Trophoblast cell (in vitro differentiated cells and primary cell): ENCODE results near the gene EDAR.

ENCODE experiments used
- DNase-seq, 2 donors: peaks; one replicate each; pipeline ENCODE4 v3.0.0-alpha.2; 2016
- H2AFZ ChIP-seq: 2 replicates; pipeline ENCODE4 v1.6.1; 2013; ENCODE audit warnings: low read length, moderate library complexity, mild to moderate bottlenecking; ENCODE audit not compliant: insufficient read depth, poor library complexity
- H2AK5ac ChIP-seq: 2 replicates; pipeline ENCODE4 v1.6.1; 2013; ENCODE audit warnings: mild to moderate bottlenecking, low read length
- H2BK120ac ChIP-seq: 2 replicates; pipeline ENCODE4 v1.6.1; 2013; ENCODE audit warnings: low read length, mild to moderate bottlenecking, moderate library complexity; ENCODE audit not compliant: insufficient read depth, poor library complexity
- H2BK12ac ChIP-seq: 2 replicates; pipeline ENCODE4 v1.6.1; 2013; ENCODE audit warnings: mild to moderate bottlenecking, low read length, moderate library complexity
- H2BK5ac ChIP-seq: 2 replicates; pipeline ENCODE4 v1.6.1; 2013; ENCODE audit warnings: low read length, low read depth, moderate library complexity, mild to moderate bottlenecking; ENCODE audit not compliant: poor library complexity
- H3K14ac ChIP-seq: 2 replicates; pipeline ENCODE4 v1.6.1; 2013; ENCODE audit warnings: mild to moderate bottlenecking, low read length
- H3K18ac ChIP-seq: 2 replicates; pipeline ENCODE4 v1.6.1; 2013; ENCODE audit warnings: mild to moderate bottlenecking, low read length
- H3K23ac ChIP-seq: 2 replicates; pipeline ENCODE4 v1.6.1; 2013; ENCODE audit warnings: low read length
- H3K27ac ChIP-seq: 2 replicates; pipeline ENCODE4 v1.5.1; 2013; ENCODE audit warnings: low read depth, mild to moderate bottlenecking, inconsistent platforms, low read length, moderate library complexity
- H3K27me3 ChIP-seq: 2 replicates; pipeline ENCODE4 v1.6.1; 2013; ENCODE audit warnings: inconsistent platforms, mild to moderate bottlenecking, low read length, moderate library complexity; ENCODE audit not compliant: insufficient read depth
- H3K36me3 ChIP-seq, 2 experiments: 1 replicate in 1 of 2; 2 replicates in 1 of 2; pipeline ENCODE4 v1.6.1; 2013; ENCODE audit warnings: low read length in 2 of 2, mild to moderate bottlenecking in 2 of 2, moderate library complexity in 1 of 2; ENCODE audit not compliant: insufficient read depth in 2 of 2, control insufficient read depth in 1 of 2
- H3K4ac ChIP-seq: 2 replicates; pipeline ENCODE4 v1.6.1; 2013; ENCODE audit warnings: low read depth, mild to moderate bottlenecking, low read length, moderate library complexity
- H3K4me1 ChIP-seq, 2 experiments: 1 replicate in 1 of 2; 2 replicates in 1 of 2; pipeline ENCODE4 v1.6.1; 2013; ENCODE audit warnings: low read length in 2 of 2, mild to moderate bottlenecking in 2 of 2, moderate library complexity in 1 of 2; ENCODE audit not compliant: insufficient read depth in 2 of 2, control insufficient read depth in 1 of 2
- H3K4me2 ChIP-seq: 2 replicates; pipeline ENCODE4 v1.6.1; 2013; ENCODE audit warnings: inconsistent platforms, mild to moderate bottlenecking, low read length, moderate library complexity
- H3K4me3 ChIP-seq: 2 replicates; pipeline ENCODE4 v1.5.1; 2013; ENCODE audit warnings: mild to moderate bottlenecking, low read depth, low read length, inconsistent platforms
- H3K79me1 ChIP-seq: one replicate; pipeline ENCODE4 v1.6.1; 2013; ENCODE audit warnings: low read length
- H3K79me2 ChIP-seq: 2 replicates; pipeline ENCODE4 v1.6.1; 2013; ENCODE audit warnings: low read length, mild to moderate bottlenecking; ENCODE audit not compliant: control insufficient read depth, insufficient read depth, poor library complexity
- H3K9ac ChIP-seq: 2 replicates; pipeline ENCODE4 v1.6.1; 2013; ENCODE audit warnings: mild to moderate bottlenecking, low read length
- H3K9me3 ChIP-seq: 2 replicates; pipeline ENCODE4 v1.6.1; 2013; ENCODE audit warnings: low read depth, mild to moderate bottlenecking, control low read depth, inconsistent platforms, low read length; ENCODE audit not compliant: insufficient read depth
- H4K12ac ChIP-seq: 2 replicates; pipeline ENCODE4 v1.6.1; 2013; ENCODE audit warnings: low read depth, mild to moderate bottlenecking, low read length, moderate library complexity
- H4K8ac ChIP-seq: 2 replicates; pipeline ENCODE4 v1.6.1; 2013; ENCODE audit warnings: low read depth, mild to moderate bottlenecking, low read length, moderate library complexity
- H4K91ac ChIP-seq: one replicate; pipeline ENCODE4 v1.6.1; 2013; ENCODE audit warnings: low read depth, mild to moderate bottlenecking, low read length, moderate library complexity
- WGBS: extraction: QIAGEN DNeasy Blood & Tissue Kit; methylation state at CpG from one replicate; pipeline ENCODE4 v1.1.7; 2013; ENCODE audit warnings: missing lambda C conversion rate; ENCODE audit not compliant: insufficient read length, insufficient coverage; ENCODE audit errors: extremely low coverage; 5-methylcytosine and 5-hydroxymethylcytosine counted together

The EDAR gene

GRCh38 chr2:108968619-108969018, 20.4 kb downstream of the EDAR start:
- Histone ChIP-seq H3K27ac (no peak overlapping the region), H2BK5ac (no peak overlapping the region), H4K8ac (no peak overlapping the region), H3K18ac (no peak overlapping the region), H4K12ac (no peak overlapping the region), H3K9me3 (no peaks in the 10 kb centered on the region), H3K14ac (no peak overlapping the region), H2BK12ac (no peak overlapping the region), H2AK5ac (no peak overlapping the region), H3K79me1 (no peaks in the 10 kb centered on the region), H2BK120ac (no peak overlapping the region), H3K9ac (no peak overlapping the region), H3K4me1 (peaks cover 0 to 5% of the 10 kb centered on the region in 2 experiments), H3K27me3 (no peaks in the 10 kb centered on the region), H4K91ac (no peak overlapping the region), H3K79me2 (no peaks in the 10 kb centered on the region), H3K4ac (no peak overlapping the region), H3K36me3 (no peaks in the 10 kb centered on the region), H3K4me3 (no peak overlapping the region), H2AFZ (no peak overlapping the region), H3K23ac (no peak overlapping the region), H3K4me2 (no peak overlapping the region)
- no CpG with 5 or more reads among the region's 4 CpGs for WGBS
- no peak for DNase-seq

DNA sequence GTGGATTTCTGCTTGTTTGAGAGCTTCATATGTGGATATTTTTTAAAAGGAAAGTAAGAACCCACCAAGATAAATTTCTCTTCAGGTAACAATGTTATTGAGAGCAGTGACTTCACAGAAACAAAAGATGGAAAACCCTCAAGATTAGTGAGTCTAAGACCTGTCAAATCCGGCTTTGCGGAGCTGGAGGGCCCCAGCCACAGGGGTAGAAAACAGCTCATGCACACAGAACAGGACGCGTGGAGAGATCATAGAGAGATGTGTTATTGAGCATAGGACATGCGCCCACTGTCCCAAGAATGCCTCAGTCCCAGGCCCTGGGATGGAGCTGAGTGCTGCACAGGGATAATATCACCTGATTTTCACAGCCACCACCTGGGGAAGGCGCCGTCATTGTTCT, 21.3 kb downstream of the EDAR start:
- Histone ChIP-seq H2BK12ac (no peak overlapping the region), H3K9me3 (no peaks in the 10 kb centered on the region), H4K12ac (no peak overlapping the region), H2BK5ac (no peak overlapping the region), H3K36me3 (no peaks in the 10 kb centered on the region), H4K8ac (no peak overlapping the region), H3K27ac (no peak overlapping the region), H3K4me3 (no peak overlapping the region), H2AFZ (no peak overlapping the region), H3K79me2 (no peaks in the 10 kb centered on the region), H4K91ac (no peak overlapping the region), H3K4me1 (peaks cover 0 to 5% of the 10 kb centered on the region in 2 experiments), H3K9ac (no peak overlapping the region), H3K23ac (no peak overlapping the region), H3K18ac (no peak overlapping the region), H3K27me3 (no peaks in the 10 kb centered on the region), H2BK120ac (no peak overlapping the region), H3K4me2 (no peak overlapping the region), H2AK5ac (no peak overlapping the region), H3K14ac (no peak overlapping the region), H3K79me1 (no peaks in the 10 kb centered on the region), H3K4ac (no peak overlapping the region)
- no CpG with 5 or more reads among the region's 7 CpGs for WGBS
- no peak for DNase-seq

DNA sequence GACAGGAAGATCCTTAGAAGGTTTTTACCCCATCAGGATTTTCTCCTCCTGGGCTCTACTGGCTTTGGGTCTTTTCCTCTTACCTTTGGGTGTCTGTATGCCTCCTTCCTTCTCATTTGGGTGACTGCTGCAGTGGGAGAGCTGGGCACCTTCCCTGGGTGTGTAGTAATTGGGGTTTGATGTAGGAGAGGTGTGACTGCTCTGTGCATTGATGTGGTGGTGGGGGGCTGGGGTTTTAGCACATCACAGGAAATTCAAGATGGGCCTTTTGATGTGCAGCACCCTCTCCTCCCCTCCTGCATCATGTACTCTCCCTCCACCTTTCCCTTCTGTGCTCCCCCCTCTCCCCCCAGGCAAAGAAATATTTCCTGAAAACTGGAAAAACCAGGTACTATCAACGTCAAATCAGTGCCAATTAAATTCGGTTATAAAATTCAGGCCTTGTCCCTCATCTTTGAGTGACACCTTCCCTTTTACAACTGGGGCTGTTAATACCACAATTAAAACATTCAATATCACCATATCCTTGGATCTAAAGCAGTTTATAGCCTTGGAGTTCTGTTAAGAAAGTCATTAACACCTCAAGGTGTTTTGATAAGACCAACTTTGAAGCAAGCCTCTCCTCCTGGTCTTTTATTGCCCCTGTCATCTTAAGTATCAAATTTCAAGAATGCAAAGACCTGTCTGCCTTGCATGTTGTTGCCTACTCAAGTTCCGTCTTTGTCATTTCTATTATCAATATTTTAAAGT, 23.3 kb downstream of the EDAR start:
- H4K91ac ChIP-seq, result no peak overlapping the region
- H3K9ac ChIP-seq, result no peak overlapping the region
- no peak overlapping the region for H3K18ac ChIP-seq
- no peaks in the 10 kb centered on the region for H3K79me1 ChIP-seq
- H3K23ac ChIP-seq, result no peak overlapping the region
- H3K79me2 ChIP-seq, result no peaks in the 10 kb centered on the region
- no peaks in the 10 kb centered on the region for H3K36me3 ChIP-seq
- no peak overlapping the region for H2AFZ ChIP-seq
- H4K8ac ChIP-seq, result no peak overlapping the region
- H2BK12ac ChIP-seq, result no peak overlapping the region
- no CpG with 5 or more reads among the region's 3 CpGs for WGBS
- no peak overlapping the region for H2BK120ac ChIP-seq
- H3K14ac ChIP-seq, result no peak overlapping the region
- H3K9me3 ChIP-seq, result no peaks in the 10 kb centered on the region
- H2BK5ac ChIP-seq, result no peak overlapping the region
- no peak overlapping the region for H2AK5ac ChIP-seq
- H4K12ac ChIP-seq, result no peak overlapping the region
- no peak for DNase-seq
- no peak overlapping the region for H3K27ac ChIP-seq
- peaks cover 0 to 3% of the 10 kb centered on the region in 2 experiments for H3K4me1 ChIP-seq
- no peak overlapping the region for H3K4me2 ChIP-seq
- no peaks in the 10 kb centered on the region for H3K27me3 ChIP-seq
- no peak overlapping the region for H3K4ac ChIP-seq
- H3K4me3 ChIP-seq, result no peak overlapping the region

GRCh38 chr2:108963057-108963456, 26.0 kb downstream of the EDAR start:
- Histone ChIP-seq H3K4me1 (no peaks in the 10 kb centered on the region), H3K4me2 (no peak overlapping the region), H3K27me3 (no peaks in the 10 kb centered on the region), H3K23ac (no peak overlapping the region), H2BK5ac (no peak overlapping the region), H4K8ac (no peak overlapping the region), H3K14ac (no peak overlapping the region), H3K79me2 (no peaks in the 10 kb centered on the region), H3K4me3 (no peak overlapping the region), H3K4ac (no peak overlapping the region), H3K79me1 (no peaks in the 10 kb centered on the region), H4K91ac (no peak overlapping the region), H2AFZ (no peak overlapping the region), H3K27ac (no peak overlapping the region), H2BK120ac (no peak overlapping the region), H3K9me3 (no peaks in the 10 kb centered on the region), H3K9ac (no peak overlapping the region), H3K36me3 (no peaks in the 10 kb centered on the region), H4K12ac (no peak overlapping the region), H2BK12ac (no peak overlapping the region), H3K18ac (no peak overlapping the region), H2AK5ac (no peak overlapping the region)
- WGBS, result no CpG with 5 or more reads among the region's 8 CpGs
- no peak for DNase-seq
